KMS-11 (cell line): Measurements from ENCODE around the gene PTCH1.

Experiments used
- H2AFZ ChIP-seq: fragments of 200-600 bp; sonication (generic); 2 replicates; pipeline ENCODE4 v1.6.1; 2016; ENCODE audit warnings: antibody characterized with exemption, mixed run types, low read depth
- H3K27ac ChIP-seq: fragments of 200-600 bp; sonication (generic); 2 replicates; pipeline ENCODE4 v1.6.1; 2016; ENCODE audit warnings: mild to moderate bottlenecking, mixed run types
- H3K27me3 ChIP-seq: fragments of 200-600 bp; sonication (generic); 2 replicates; pipeline ENCODE4 v1.6.1; 2017; ENCODE audit warnings: mild to moderate bottlenecking, low read depth, mixed run types, moderate library complexity; ENCODE audit not compliant: insufficient read depth
- H3K36me3 ChIP-seq: fragments of 200-600 bp; sonication (generic); 2 replicates; pipeline ENCODE4 v1.6.1; 2017; ENCODE audit warnings: mild to moderate bottlenecking, mixed run types; ENCODE audit not compliant: insufficient read depth
- H3K4me1 ChIP-seq: fragments of 200-600 bp; sonication (generic); 2 replicates; pipeline ENCODE4 v1.6.1; 2016; ENCODE audit warnings: mild to moderate bottlenecking, low read depth, mixed run types; ENCODE audit not compliant: poor library complexity, severe bottlenecking
- H3K4me2 ChIP-seq: fragments of 200-600 bp; sonication (generic); 2 replicates; pipeline ENCODE4 v1.7.0; 2016; ENCODE audit warnings: mild to moderate bottlenecking, mixed run types
- H3K4me3 ChIP-seq: fragments of 200-600 bp; sonication (generic); IDR thresholded peaks from 2 replicates; pipeline ENCODE4 v1.6.1; 2017; ENCODE audit warnings: low read depth, low read length, mixed read lengths; ENCODE audit not compliant: insufficient read depth
- H3K79me2 ChIP-seq: fragments of 200-600 bp; sonication (generic); 2 replicates; pipeline ENCODE4 v1.6.1; 2016; ENCODE audit warnings: low read depth, mixed run types; ENCODE audit not compliant: insufficient read depth
- H3K9ac ChIP-seq: fragments of 200-600 bp; sonication (generic); 2 replicates; pipeline ENCODE4 v1.6.1; 2016; ENCODE audit warnings: mild to moderate bottlenecking, mixed run types
- H4K20me1 ChIP-seq: fragments of 200-600 bp; sonication (generic); 2 replicates; pipeline ENCODE4 v1.6.1; 2016; ENCODE audit warnings: mild to moderate bottlenecking, mixed run types; ENCODE audit not compliant: insufficient read depth
- CTCF ChIP-seq: fragments of 200-600 bp; sonication (generic); conservative IDR thresholded peaks from 2 replicates; pipeline ENCODE4 v1.6.1; 2017; ENCODE audit warnings: low read depth, mild to moderate bottlenecking, antibody characterized with exemption, low read length, moderate library complexity, mixed read lengths

The PTCH1 gene

DNA sequence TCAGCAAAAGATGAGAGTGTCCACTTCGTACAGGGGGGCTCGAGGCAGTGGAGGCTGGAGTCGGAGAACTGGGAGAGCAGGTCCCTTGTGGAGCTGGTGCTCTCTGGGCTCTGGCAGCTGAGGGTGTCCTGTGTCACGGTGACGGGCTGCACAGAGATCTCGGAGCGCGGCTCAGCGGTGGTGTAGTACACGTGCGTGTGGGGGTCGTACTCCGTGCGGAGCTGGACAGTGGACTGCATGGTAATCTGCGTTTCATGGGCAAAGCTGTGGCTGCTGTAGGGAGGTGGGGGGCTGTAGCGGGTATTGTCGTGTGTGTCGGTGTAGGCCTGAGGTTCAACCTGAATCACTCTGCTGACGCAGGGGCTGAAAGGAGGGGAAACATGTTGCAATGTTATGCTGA lies 48.0 kb downstream of the PTCH1 start:
- TF ChIP-seq CTCF, result no peak
- H4K20me1 ChIP-seq, result no peaks in the 10 kb centered on the region
- no peaks in the 10 kb centered on the region for H3K36me3 ChIP-seq
- H3K27ac ChIP-seq, result no peak overlapping the region
- no peak overlapping the region for H2AFZ ChIP-seq
- no peak overlapping the region for H3K4me3 ChIP-seq
- peaks cover 27% of the 10 kb centered on the region for H3K4me1 ChIP-seq
- H3K27me3 ChIP-seq, result no peaks in the 10 kb centered on the region
- H3K79me2 ChIP-seq, result no peaks in the 10 kb centered on the region
- H3K9ac ChIP-seq, result no peak overlapping the region
- H3K4me2 ChIP-seq, result no peak overlapping the region

DNA sequence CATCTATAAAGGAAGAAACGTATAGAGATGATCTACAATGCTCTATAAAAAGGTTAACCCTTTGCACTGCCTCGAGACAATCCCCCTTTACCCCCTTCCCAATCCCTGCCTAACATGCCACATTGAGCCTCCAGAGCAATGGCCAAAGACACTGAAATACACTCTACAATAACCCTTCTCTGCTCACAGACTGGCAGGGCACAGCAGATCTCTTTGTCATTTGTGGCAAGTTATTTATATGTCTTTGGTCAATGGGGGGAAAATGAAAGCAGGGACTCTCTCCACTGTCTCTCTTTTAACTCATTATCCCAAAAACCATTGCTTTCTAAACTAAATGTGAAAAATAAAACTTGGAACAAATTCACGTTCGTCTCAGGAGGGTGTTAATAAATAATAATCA lies 51.7 kb downstream of the PTCH1 start:
- Histone ChIP-seq H3K36me3 (no peaks in the 10 kb centered on the region), H3K4me3 (no peak overlapping the region), H3K4me2 (peak overlapping the region; percentile 97), H3K27ac (peak overlapping the region; percentile 98; the same call in 1 of the 2 replicates), H3K4me1 (peaks cover 49% of the 10 kb centered on the region), H3K27me3 (no peaks in the 10 kb centered on the region), H4K20me1 (no peaks in the 10 kb centered on the region), H3K79me2 (no peaks in the 10 kb centered on the region), H3K9ac (no peak overlapping the region), H2AFZ (no peak overlapping the region)
- no peak for TF ChIP-seq CTCF

GRCh38 chr9:95463148-95464060 lies 53.4 kb downstream of the PTCH1 start:
- Histone ChIP-seq H3K4me3 (no peak overlapping the region), H3K4me1 (peaks cover 49% of the 10 kb centered on the region), H3K27ac (peak overlapping the region; percentile 98), H3K27me3 (no peaks in the 10 kb centered on the region), H3K9ac (peak overlapping the region; percentile 80), H2AFZ (peak overlapping the region; percentile 61), H3K4me2 (peak overlapping the region; percentile 97), H4K20me1 (no peaks in the 10 kb centered on the region), H3K79me2 (no peaks in the 10 kb centered on the region), H3K36me3 (no peaks in the 10 kb centered on the region)
- TF ChIP-seq CTCF, result no peak

DNA sequence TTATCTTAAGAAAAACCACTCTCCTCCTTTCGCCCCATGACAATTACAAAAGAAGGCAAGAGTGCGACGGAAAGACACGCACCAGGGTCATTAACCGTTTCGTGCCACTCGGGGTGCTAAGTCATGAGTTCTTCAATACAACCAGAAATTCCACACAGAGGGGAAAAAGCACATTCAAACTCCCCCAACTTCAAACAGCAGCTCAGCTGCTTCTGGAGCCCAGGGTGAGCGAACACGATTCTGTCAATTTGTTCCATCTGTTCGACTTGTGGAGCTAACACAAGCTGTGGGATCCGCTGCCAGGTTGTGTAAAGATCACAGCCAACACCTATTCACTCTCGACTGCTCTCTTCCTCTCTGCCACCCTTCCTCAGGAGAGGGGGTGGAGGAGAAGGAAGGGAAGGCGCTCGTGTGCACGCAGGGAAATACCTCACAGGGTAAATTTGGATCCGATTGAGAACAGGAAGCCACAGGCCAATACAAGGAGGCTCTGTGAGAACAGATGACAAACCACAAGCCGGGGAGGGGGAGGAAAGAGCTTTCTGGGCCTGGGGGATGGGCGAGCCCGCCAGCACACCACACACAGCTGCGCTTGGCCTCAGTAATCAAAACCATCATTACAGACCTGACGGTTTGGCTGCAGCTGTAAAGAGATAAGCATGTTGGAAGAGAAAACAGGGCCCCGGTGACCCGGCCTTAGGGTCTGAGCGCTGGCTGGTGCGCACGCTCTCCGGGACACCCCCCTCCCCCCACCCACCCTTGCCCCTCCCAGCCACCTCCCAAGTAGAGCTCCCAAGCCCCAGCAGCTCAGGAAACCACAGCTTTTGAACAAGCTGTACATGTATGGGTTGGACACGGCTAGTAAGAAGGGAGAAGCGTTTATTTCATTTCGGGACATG lies 54.3 kb downstream of the PTCH1 start:
- Histone ChIP-seq H4K20me1 (no peaks in the 10 kb centered on the region), H3K9ac (peak overlapping the region; percentile 80), H3K27ac (peak overlapping the region; percentile 98), H3K4me1 (peaks cover 49% of the 10 kb centered on the region), H3K27me3 (no peaks in the 10 kb centered on the region), H3K79me2 (no peaks in the 10 kb centered on the region), H2AFZ (peak overlapping the region; percentile 61; the same call in 1 of the 2 replicates), H3K4me3 (no peak overlapping the region), H3K36me3 (no peaks in the 10 kb centered on the region), H3K4me2 (peak overlapping the region; percentile 97)
- TF ChIP-seq CTCF, result no peak
